Cerebellar cortex (tissue), 1 donor: Measurements from ENCODE around the gene ATP9A.
A peak's percentile ranks its signal among the peaks of the same experiment; 100 is the strongest.
"Not testable (repeated sequence)": the region's sequence is repeated elsewhere in the genome, so short reads cannot be mapped to it uniquely, and the experiment has no call there.

ENCODE experiments used
- DNase-seq: peaks from one replicate; pipeline ENCODE4 v3.0.0-alpha.2; 2015; ENCODE audit warnings: low spot score

ATP9A gene

GRCh38 chr20:51796340-51796739, 28.1 kb upstream of the ATP9A start:
- no peak for DNase-seq

GRCh38 chr20:51792960-51793359, 24.8 kb upstream of the ATP9A start:
- DNase-seq: no peak

GRCh38 chr20:51791626-51792025, 23.4 kb upstream of the ATP9A start:
- no peak for DNase-seq

- no peak for DNase-seq
These were observed 22.1 kb upstream of the ATP9A start for GRCh38 chr20:51790256-51790655.

- DNase-seq: no peak
These were observed 21.2 kb upstream of the ATP9A start for GRCh38 chr20:51789434-51789833.

- no peak for DNase-seq
These were observed 20.6 kb upstream of the ATP9A start for GRCh38 chr20:51788822-51789221.

GRCh38 chr20:51784299-51784698, 16.1 kb upstream of the ATP9A start:
- no peak for DNase-seq

GRCh38 chr20:51778229-51778759, 10.1 kb upstream of the ATP9A start:
- DNase-seq: not testable (repeated sequence)

- no peak for DNase-seq
These were observed 7.1 kb upstream of the ATP9A start for GRCh38 chr20:51775241-51775640.

- DNase-seq: no peak
These were observed 4.0 kb upstream of the ATP9A start for GRCh38 chr20:51772236-51772635.

GRCh38 chr20:51769976-51770615, 1.9 kb upstream of the ATP9A start:
- DNase-seq: no peak

- DNase-seq: peak; percentile 42
These were observed 748 bp upstream of the ATP9A start for GRCh38 chr20:51768759-51769517.

GRCh38 chr20:51766994-51767866, 960 bp downstream of the ATP9A start:
- DNase-seq: peak; percentile 93

- not testable (repeated sequence) for DNase-seq
These were observed 2.8 kb downstream of the ATP9A start for GRCh38 chr20:51765381-51765780.

- DNase-seq: no peak
These were observed 4.1 kb downstream of the ATP9A start for GRCh38 chr20:51763965-51764602.

- no peak for DNase-seq
These were observed 7.2 kb downstream of the ATP9A start for GRCh38 chr20:51760905-51761546.

GRCh38 chr20:51759769-51760510, 8.2 kb downstream of the ATP9A start:
- no peak for DNase-seq

- DNase-seq: no peak
These were observed 9.1 kb downstream of the ATP9A start for GRCh38 chr20:51758978-51759544.

- DNase-seq: peak; percentile 93
These were observed 11.0 kb downstream of the ATP9A start for GRCh38 chr20:51757226-51757625.

GRCh38 chr20:51756653-51757052, 11.5 kb downstream of the ATP9A start:
- no peak for DNase-seq
